ENCODE measurements around the gene ACTR5.
"Not testable (repeated sequence)": the region's sequence is repeated elsewhere in the genome, so short reads cannot be mapped to it uniquely, and the experiment has no call there.

Gene ACTR5

GRCh38 chr20:38805958-38806854 is 57.9 kb downstream of the ACTR5 start:
- no peak for DNase-seq

GRCh38 chr20:38806855-38807655 is 58.8 kb downstream of the ACTR5 start:
- no peak for DNase-seq

DNA sequence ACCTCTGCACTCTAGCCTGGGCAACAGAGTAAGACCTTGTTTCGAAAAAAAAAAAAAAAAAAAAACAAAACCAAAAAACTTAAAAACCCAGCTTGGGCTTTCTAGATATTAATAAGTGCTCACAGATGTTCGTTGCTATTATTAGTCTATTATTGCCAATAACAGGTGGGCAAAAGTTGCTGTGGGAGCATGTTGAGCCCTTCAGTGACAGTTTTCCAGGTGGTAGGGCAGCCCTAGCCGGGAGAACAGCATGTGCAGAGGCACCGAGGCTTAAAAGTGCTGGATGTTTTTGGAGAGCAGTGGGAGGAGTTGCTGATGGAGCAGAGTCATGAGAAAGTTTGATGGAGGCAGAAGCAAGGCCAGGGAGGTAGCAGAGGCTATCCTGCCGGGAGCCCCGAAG is 61.7 kb downstream of the ACTR5 start:
- no peak for DNase-seq

DNA sequence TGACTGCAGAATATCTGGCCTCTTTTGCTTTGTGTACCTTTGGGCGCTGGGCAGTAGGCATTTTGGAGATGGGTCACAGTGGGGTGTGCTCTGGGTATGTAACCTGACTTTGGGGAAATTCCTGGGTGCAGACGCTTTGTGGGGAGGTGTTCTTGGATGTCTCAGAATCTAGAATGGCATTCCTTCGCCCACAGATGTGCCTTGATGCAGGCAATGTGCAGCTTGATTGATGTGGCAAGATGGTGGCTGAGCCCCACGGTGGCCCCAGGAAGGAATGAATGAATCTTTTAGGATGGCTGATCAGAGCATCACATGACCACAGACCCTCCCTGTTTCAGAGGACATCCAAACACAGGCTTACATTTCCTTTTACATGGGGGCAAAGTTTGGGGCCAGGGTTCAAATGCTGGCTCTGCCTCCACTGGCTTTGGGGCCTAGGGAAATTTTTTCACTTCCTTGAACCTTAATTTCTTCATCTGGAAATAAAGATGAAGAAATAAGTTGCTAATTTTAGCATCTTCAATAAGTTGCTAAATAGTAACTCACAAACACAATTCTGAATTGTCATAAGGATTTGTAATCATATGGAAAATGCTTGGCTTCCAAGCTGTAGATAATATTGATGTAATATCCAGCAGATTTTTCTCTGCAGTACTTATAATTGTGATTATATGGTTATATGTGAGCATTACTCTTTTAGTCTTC is 62.8 kb downstream of the ACTR5 start:
- no peak for DNase-seq

DNA sequence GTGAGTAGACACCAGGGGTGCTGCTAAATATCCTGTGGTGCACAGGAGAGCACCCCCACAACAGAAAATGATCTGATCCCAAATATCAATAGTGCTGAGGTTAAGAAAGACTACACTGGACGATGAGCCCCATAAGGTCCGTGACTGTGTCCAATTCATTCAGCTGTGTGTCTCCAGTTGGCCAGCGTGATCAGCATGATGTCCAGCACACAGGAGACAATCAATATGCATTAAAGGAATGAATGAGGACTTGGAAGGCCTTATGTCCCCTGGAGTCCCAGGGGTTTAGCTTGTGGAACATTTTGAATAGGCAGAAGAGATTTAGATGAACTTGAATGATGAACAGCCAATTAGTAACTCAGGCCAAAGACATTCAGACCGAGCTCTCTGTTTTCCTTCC is 63.5 kb downstream of the ACTR5 start:
- DNase-seq, result no peak

- DNase-seq, result no peak
Measured at GRCh38 chr20:38812182-38812581, 63.9 kb downstream of the ACTR5 start.

GRCh38 chr20:38812709-38813573 is 64.7 kb downstream of the ACTR5 start:
- no peak for DNase-seq

GRCh38 chr20:38813574-38813962 is 65.3 kb downstream of the ACTR5 start:
- DNase-seq, result not testable (repeated sequence)

DNA sequence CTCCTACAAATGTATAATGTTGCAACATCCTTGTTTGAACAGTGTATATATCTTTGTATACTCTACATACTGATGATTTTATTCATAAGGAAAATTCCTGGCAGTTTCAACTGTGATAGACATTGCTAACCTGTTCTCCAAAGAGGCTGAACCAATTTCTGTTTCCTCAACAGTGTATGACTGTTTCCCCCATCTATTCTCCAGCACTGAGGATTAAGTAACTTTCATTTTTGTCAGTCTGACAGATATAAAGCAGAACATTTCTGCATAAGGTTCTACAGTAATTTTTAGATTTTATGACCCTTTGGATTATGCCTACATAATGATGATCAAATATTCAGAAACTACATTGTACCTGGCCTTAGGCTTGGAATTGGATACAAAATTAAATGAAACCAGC is 67.2 kb downstream of the ACTR5 start:
- DNase-seq, result no peak

DNA sequence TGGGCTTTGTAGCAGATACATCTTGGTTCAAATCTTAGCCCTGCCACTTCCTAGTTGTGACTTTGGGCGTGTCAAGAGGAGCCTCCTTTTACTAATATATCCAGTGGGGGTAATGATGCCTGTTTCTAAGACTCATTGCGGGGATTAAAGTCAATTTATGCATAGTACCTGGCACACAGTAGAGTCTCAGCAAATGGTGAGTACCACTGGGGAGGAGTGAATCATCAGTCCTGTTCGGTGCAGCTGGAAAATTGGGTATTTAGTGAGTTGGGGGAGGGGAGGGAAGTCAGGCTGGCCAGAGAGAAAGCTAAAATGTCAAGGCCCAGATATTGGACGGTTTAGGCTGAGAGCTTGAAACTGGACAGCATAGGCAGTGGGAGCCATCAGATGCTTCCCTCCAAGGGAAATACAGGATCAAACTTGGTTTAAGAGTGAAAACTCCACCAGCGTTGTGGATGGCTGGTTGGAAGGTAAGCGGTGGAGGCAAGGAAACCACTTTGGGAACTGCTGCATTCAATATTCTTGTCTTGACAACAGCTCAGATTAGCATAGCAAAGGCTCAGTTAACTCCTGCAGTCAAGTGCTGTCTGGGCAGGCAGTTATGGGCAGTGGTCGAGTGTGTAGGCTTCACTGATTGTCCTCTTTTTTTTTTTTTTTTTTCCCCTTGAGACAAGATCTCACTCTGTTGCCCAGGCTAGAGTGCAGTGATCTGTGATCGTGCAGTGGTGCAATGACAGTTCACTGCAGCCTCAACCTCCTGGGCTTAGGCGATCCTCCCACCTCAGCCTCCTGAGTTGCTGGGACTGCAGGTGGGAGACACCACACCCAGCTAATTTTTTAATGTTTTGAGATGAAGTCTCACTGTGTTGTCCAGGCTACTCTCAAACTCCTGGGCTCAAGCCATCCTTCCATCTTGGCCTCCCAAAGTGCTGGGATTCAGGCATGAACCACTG is 70.1 kb downstream of the ACTR5 start:
- DNase-seq, result no peak

All from AML-193 (cell line).